Trophoblast cell (in vitro differentiated cells and primary cell): ENCODE data around the gene MUC5AC.

Source experiments
- DNase-seq, 2 donors: peaks; one replicate each; pipeline ENCODE4 v3.0.0-alpha.2; 2016
- H2AFZ ChIP-seq: 2 replicates; pipeline ENCODE4 v1.6.1; 2013; ENCODE audit warnings: low read length, moderate library complexity, mild to moderate bottlenecking; ENCODE audit not compliant: insufficient read depth, poor library complexity
- H2AK5ac ChIP-seq: 2 replicates; pipeline ENCODE4 v1.6.1; 2013; ENCODE audit warnings: mild to moderate bottlenecking, low read length
- H2BK120ac ChIP-seq: 2 replicates; pipeline ENCODE4 v1.6.1; 2013; ENCODE audit warnings: low read length, mild to moderate bottlenecking, moderate library complexity; ENCODE audit not compliant: insufficient read depth, poor library complexity
- H2BK12ac ChIP-seq: 2 replicates; pipeline ENCODE4 v1.6.1; 2013; ENCODE audit warnings: mild to moderate bottlenecking, low read length, moderate library complexity
- H2BK5ac ChIP-seq: 2 replicates; pipeline ENCODE4 v1.6.1; 2013; ENCODE audit warnings: low read length, low read depth, moderate library complexity, mild to moderate bottlenecking; ENCODE audit not compliant: poor library complexity
- H3K14ac ChIP-seq: 2 replicates; pipeline ENCODE4 v1.6.1; 2013; ENCODE audit warnings: mild to moderate bottlenecking, low read length
- H3K18ac ChIP-seq: 2 replicates; pipeline ENCODE4 v1.6.1; 2013; ENCODE audit warnings: mild to moderate bottlenecking, low read length
- H3K23ac ChIP-seq: 2 replicates; pipeline ENCODE4 v1.6.1; 2013; ENCODE audit warnings: low read length
- H3K27ac ChIP-seq: 2 replicates; pipeline ENCODE4 v1.5.1; 2013; ENCODE audit warnings: low read depth, mild to moderate bottlenecking, inconsistent platforms, low read length, moderate library complexity
- H3K27me3 ChIP-seq: 2 replicates; pipeline ENCODE4 v1.6.1; 2013; ENCODE audit warnings: inconsistent platforms, mild to moderate bottlenecking, low read length, moderate library complexity; ENCODE audit not compliant: insufficient read depth
- H3K36me3 ChIP-seq, 2 experiments: 1 replicate in 1 of 2; 2 replicates in 1 of 2; pipeline ENCODE4 v1.6.1; 2013; ENCODE audit warnings: low read length in 2 of 2, mild to moderate bottlenecking in 2 of 2, moderate library complexity in 1 of 2; ENCODE audit not compliant: insufficient read depth in 2 of 2, control insufficient read depth in 1 of 2
- H3K4ac ChIP-seq: 2 replicates; pipeline ENCODE4 v1.6.1; 2013; ENCODE audit warnings: low read depth, mild to moderate bottlenecking, low read length, moderate library complexity
- H3K4me1 ChIP-seq, 2 experiments: 1 replicate in 1 of 2; 2 replicates in 1 of 2; pipeline ENCODE4 v1.6.1; 2013; ENCODE audit warnings: low read length in 2 of 2, mild to moderate bottlenecking in 2 of 2, moderate library complexity in 1 of 2; ENCODE audit not compliant: insufficient read depth in 2 of 2, control insufficient read depth in 1 of 2
- H3K4me2 ChIP-seq: 2 replicates; pipeline ENCODE4 v1.6.1; 2013; ENCODE audit warnings: inconsistent platforms, mild to moderate bottlenecking, low read length, moderate library complexity
- H3K4me3 ChIP-seq: 2 replicates; pipeline ENCODE4 v1.5.1; 2013; ENCODE audit warnings: mild to moderate bottlenecking, low read depth, low read length, inconsistent platforms
- H3K79me1 ChIP-seq: one replicate; pipeline ENCODE4 v1.6.1; 2013; ENCODE audit warnings: low read length
- H3K79me2 ChIP-seq: 2 replicates; pipeline ENCODE4 v1.6.1; 2013; ENCODE audit warnings: low read length, mild to moderate bottlenecking; ENCODE audit not compliant: control insufficient read depth, insufficient read depth, poor library complexity
- H3K9ac ChIP-seq: 2 replicates; pipeline ENCODE4 v1.6.1; 2013; ENCODE audit warnings: mild to moderate bottlenecking, low read length
- H3K9me3 ChIP-seq: 2 replicates; pipeline ENCODE4 v1.6.1; 2013; ENCODE audit warnings: low read depth, mild to moderate bottlenecking, control low read depth, inconsistent platforms, low read length; ENCODE audit not compliant: insufficient read depth
- H4K12ac ChIP-seq: 2 replicates; pipeline ENCODE4 v1.6.1; 2013; ENCODE audit warnings: low read depth, mild to moderate bottlenecking, low read length, moderate library complexity
- H4K8ac ChIP-seq: 2 replicates; pipeline ENCODE4 v1.6.1; 2013; ENCODE audit warnings: low read depth, mild to moderate bottlenecking, low read length, moderate library complexity
- H4K91ac ChIP-seq: one replicate; pipeline ENCODE4 v1.6.1; 2013; ENCODE audit warnings: low read depth, mild to moderate bottlenecking, low read length, moderate library complexity
- WGBS: extraction: QIAGEN DNeasy Blood & Tissue Kit; methylation state at CpG from one replicate; pipeline ENCODE4 v1.1.7; 2013; ENCODE audit warnings: missing lambda C conversion rate; ENCODE audit not compliant: insufficient read length, insufficient coverage; ENCODE audit errors: extremely low coverage; 5-methylcytosine and 5-hydroxymethylcytosine counted together

MUC5AC gene

DNA sequence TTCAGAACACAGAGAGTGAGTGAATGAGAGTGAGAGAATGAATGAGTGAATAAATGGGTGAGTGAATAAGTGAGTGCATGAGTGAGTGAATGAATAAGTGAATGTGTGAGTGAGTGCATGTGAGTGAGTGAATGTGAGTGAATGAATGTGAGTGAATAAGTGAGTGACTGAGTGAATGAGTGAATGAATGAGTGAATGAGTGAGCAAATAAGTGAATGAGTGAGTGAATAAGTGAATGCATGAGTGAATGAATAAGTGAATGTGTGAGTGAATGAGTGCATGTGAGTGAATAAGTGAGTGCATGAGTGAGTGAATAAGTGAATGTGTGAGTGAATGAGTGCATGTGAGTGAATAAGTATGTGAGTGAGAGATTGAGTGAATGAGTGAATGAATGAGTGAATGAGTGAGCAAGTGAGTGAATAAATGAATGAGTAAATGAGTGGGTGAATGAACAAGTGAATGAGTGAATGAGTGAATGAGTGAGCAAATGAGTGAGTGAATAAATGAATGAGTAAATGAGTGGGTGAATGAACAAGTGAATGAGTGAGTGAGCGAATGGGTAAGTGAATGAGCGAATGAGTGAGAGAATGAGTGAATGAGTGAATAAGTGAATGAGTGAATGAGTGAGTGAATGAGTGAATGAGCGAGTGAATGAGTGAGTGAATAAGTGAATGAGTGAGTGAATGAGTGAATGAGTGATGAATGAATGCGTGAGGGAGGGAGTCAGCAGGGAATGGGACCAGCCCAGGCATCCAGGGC is 43.8 kb downstream of the MUC5AC start:
- Histone ChIP-seq H4K8ac (no peak overlapping the region), H3K23ac (no peak overlapping the region), H2AK5ac (no peak overlapping the region), H3K27me3 (no peaks in the 10 kb centered on the region), H3K9me3 (no peaks in the 10 kb centered on the region), H3K4me3 (no peak overlapping the region), H3K4me2 (no peak overlapping the region), H3K9ac (no peak overlapping the region), H2BK120ac (no peak overlapping the region), H2BK5ac (no peak overlapping the region), H3K18ac (no peak overlapping the region), H3K79me1 (no peaks in the 10 kb centered on the region), H3K4ac (no peak overlapping the region), H4K12ac (no peak overlapping the region), H3K4me1 (no peaks in the 10 kb centered on the region), H3K79me2 (no peaks in the 10 kb centered on the region), H2AFZ (no peak overlapping the region), H3K36me3 (no peaks in the 10 kb centered on the region), H4K91ac (no peak overlapping the region), H3K27ac (no peak overlapping the region), H2BK12ac (no peak overlapping the region), H3K14ac (no peak overlapping the region)
- WGBS, result 100% methylated on average over 4 of the region's 4 CpGs
- DNase-seq, result no peak

DNA sequence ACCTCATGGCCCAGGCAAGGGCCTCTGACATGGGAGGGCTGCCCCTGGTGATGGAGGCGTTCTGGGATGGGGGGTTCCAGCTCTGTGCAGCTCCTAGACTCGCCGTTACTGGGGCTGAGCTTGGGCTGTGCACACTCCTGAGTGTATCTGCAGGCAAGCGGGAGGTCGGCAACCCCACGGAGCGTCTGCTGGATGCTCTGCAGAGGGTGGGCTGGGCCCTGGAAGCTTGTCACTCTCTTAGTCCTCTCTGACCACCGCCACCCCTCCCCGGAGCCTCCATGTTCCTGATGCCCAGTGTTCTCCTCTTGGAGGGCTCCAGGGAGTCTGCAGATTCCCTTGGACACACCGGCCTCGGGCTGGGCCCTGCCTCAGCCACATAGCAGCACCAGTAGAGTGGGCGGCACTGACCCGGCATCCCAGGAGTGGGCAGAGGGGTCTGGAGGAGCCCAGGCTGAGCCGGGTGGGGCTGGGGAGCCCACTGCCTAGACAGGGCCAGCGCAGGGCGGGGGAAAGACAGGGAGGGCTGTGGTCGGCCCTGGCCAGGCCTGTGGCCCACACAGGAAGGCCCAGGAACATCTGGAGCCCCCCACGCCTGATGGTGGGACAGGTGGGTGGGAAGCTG is 44.5 kb downstream of the MUC5AC start:
- Histone ChIP-seq H3K27ac (no peak overlapping the region), H3K9me3 (no peaks in the 10 kb centered on the region), H3K9ac (no peak overlapping the region), H3K79me2 (no peaks in the 10 kb centered on the region), H3K79me1 (no peaks in the 10 kb centered on the region), H3K4me3 (no peak overlapping the region), H3K18ac (no peak overlapping the region), H3K27me3 (no peaks in the 10 kb centered on the region), H3K36me3 (no peaks in the 10 kb centered on the region), H3K14ac (no peak overlapping the region), H3K4ac (no peak overlapping the region), H2AFZ (no peak overlapping the region), H3K4me1 (no peaks in the 10 kb centered on the region), H2BK120ac (no peak overlapping the region), H3K23ac (no peak overlapping the region), H3K4me2 (no peak overlapping the region), H2BK12ac (no peak overlapping the region), H4K8ac (no peak overlapping the region), H2AK5ac (no peak overlapping the region), H4K91ac (no peak overlapping the region), H4K12ac (no peak overlapping the region), H2BK5ac (no peak overlapping the region)
- DNase-seq, result no peak
- WGBS, result no CpG with 5 or more reads among the region's 18 CpGs

DNA sequence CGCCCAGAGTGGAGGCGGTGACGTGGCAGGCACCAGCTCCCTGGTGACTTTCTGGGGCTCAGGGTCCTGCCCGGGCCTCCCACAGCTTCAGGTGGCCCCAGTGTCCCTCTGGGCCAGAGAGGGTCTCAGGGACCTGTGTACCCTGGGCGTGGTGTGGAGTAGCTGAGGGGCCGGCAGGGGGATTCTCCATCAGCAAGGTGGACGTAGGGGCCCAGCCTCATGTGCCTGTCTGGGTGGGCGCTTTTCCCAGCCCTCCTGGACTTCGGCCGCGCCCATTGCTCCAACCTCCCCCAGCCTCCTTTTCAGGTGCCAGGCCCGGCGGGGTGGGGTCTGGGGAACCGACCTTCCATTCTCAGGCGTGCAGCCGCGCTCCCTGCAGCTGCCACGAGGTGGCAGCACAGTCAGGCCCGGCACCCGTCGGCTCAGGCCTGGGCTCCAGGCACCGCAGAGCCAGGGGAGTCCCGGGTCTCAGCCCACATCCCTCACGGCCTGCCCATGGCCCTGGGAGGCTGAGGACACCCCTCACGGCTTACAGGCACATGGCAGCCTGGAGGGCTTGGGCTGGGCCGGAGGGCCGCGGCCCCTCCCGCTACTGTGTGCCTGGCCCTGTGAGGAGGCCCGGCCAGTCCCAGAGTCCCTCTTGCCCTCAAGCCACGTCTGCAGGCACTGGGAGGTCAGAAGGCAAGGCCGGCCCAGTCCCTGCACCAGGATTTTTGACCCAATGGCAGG is 45.2 kb downstream of the MUC5AC start:
- Histone ChIP-seq H3K9me3 (peaks cover 2% of the 10 kb centered on the region), H2BK120ac (no peak overlapping the region), H4K91ac (no peak overlapping the region), H4K12ac (no peak overlapping the region), H3K27ac (no peak overlapping the region), H3K36me3 (no peaks in the 10 kb centered on the region), H3K79me1 (no peaks in the 10 kb centered on the region), H3K4ac (no peak overlapping the region), H3K14ac (no peak overlapping the region), H2BK12ac (no peak overlapping the region), H2AK5ac (no peak overlapping the region), H4K8ac (no peak overlapping the region), H3K4me3 (no peak overlapping the region), H3K27me3 (no peaks in the 10 kb centered on the region), H2BK5ac (no peak overlapping the region), H3K18ac (no peak overlapping the region), H3K79me2 (no peaks in the 10 kb centered on the region), H2AFZ (no peak overlapping the region), H3K4me2 (no peak overlapping the region), H3K23ac (no peak overlapping the region), H3K4me1 (no peaks in the 10 kb centered on the region), H3K9ac (no peak overlapping the region)
- no CpG with 5 or more reads among the region's 32 CpGs for WGBS
- DNase-seq, result peak; percentile 54 to 79

DNA sequence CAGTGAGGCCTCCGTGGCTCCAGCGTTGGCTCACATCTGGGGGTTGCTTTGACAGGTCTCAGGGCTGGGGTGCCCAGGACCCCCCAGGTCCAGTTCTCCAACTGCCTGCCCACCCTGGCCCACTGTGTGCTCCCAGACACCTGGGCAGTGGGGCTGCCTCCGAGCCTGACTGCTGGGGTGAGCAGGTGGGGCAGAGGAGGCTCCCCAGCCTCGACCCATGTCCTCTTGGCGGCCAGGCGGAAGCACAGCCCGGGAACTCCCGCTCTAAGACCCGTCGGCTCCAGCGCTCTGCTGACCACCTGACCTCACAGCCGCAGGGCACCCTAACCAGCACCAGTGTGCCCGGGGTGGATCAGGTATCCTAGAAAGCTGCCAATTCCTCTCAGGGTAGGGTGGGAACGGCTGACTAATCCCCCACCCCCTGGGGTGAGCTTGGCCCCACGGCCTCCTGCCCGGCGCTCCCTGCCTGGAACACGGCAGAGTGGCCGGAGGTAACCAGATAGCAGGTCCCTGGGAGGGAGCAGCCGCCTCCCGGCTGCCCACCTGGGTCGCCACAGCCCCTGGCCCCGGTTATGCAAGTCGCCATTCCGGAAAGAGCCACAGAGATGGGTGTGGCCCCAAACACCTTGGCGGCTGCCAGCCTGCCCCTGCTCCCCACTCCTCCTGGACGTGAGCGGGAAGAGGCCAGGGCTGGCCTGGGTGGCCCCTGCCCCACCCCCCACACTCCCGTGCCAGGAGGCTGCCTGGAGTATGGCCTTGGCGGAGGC is 45.9 kb downstream of the MUC5AC start:
- no peak overlapping the region for H2BK5ac ChIP-seq
- H3K4ac ChIP-seq, result no peak overlapping the region
- no peak for DNase-seq
- H3K14ac ChIP-seq, result no peak overlapping the region
- no peaks in the 10 kb centered on the region for H3K79me1 ChIP-seq
- no peak overlapping the region for H2BK12ac ChIP-seq
- H2AK5ac ChIP-seq, result no peak overlapping the region
- no peak overlapping the region for H2AFZ ChIP-seq
- no peak overlapping the region for H3K4me2 ChIP-seq
- no peak overlapping the region for H2BK120ac ChIP-seq
- H3K18ac ChIP-seq, result no peak overlapping the region
- H3K27me3 ChIP-seq, result no peaks in the 10 kb centered on the region
- H3K36me3 ChIP-seq, result no peaks in the 10 kb centered on the region
- no peaks in the 10 kb centered on the region for H3K4me1 ChIP-seq
- no peak overlapping the region for H4K91ac ChIP-seq
- no peak overlapping the region for H3K4me3 ChIP-seq
- H3K27ac ChIP-seq, result no peak overlapping the region
- no peak overlapping the region for H4K12ac ChIP-seq
- H4K8ac ChIP-seq, result no peak overlapping the region
- WGBS, result no CpG with 5 or more reads among the region's 30 CpGs
- H3K79me2 ChIP-seq, result no peaks in the 10 kb centered on the region
- H3K9ac ChIP-seq, result no peak overlapping the region
- peaks cover 9% of the 10 kb centered on the region for H3K9me3 ChIP-seq
- no peak overlapping the region for H3K23ac ChIP-seq
